CD14-positive monocyte (primary cell): ENCODE data around the gene FIBCD1. TPM values are rescaled to one million over a fixed set of nuclear protein-coding genes. Genes with fewer than 3 reads are reported as not detected.

Source experiments
- DNase-seq, 3 donors: peaks; one replicate each; pipeline ENCODE4 v3.0.0-alpha.2; 2011 to 2022
- H2AFZ ChIP-seq: 2 replicates; pipeline ENCODE4 v1.6.0; 2012; ENCODE audit warnings: mild to moderate bottlenecking, low read depth, low read length, inconsistent platforms; ENCODE audit not compliant: insufficient read depth, poor library complexity, severe bottlenecking
- H3K27ac ChIP-seq, 2 donors: 1 replicate in 1 of 2; 2 replicates in 1 of 2; pipeline ENCODE4 v1.5.1; 2012 to 2013; ENCODE audit warnings: low read length in 2 of 2, control low read depth in 1 of 2, inconsistent platforms in 1 of 2, low read depth in 1 of 2, mild to moderate bottlenecking in 1 of 2
- H3K27me3 ChIP-seq, 2 donors: one replicate each; pipeline versions ENCODE4 v1.6.0 to v1.6.1; 2011 to 2013; ENCODE audit warnings: low read length in 2 of 2; ENCODE audit not compliant: control insufficient read depth in 2 of 2, insufficient read depth in 2 of 2
- H3K36me3 ChIP-seq, 2 donors: replicated peaks in 1 of 2; 1 replicate in 1 of 2; 2 replicates in 1 of 2; pipeline versions ENCODE4 v1.5.1 to v1.6.1; 2012 to 2013; ENCODE audit warnings: low read length in 2 of 2, control low read depth in 1 of 2, inconsistent platforms in 1 of 2, mild to moderate bottlenecking in 1 of 2; ENCODE audit not compliant: insufficient read depth in 2 of 2, control insufficient read depth in 1 of 2
- H3K4me1 ChIP-seq, 2 donors: 1 replicate in 1 of 2; 2 replicates in 1 of 2; pipeline versions ENCODE4 v1.5.1 to v1.6.1; 2012 to 2013; ENCODE audit warnings: low read length in 2 of 2, control low read depth in 1 of 2, inconsistent platforms in 1 of 2, mild to moderate bottlenecking in 1 of 2, moderate library complexity in 1 of 2; ENCODE audit not compliant: insufficient read depth in 2 of 2, control insufficient read depth in 1 of 2
- H3K4me2 ChIP-seq: replicated peaks from 2 replicates; pipeline ENCODE3; 2012; ENCODE audit warnings: low read length, moderate library complexity, mild to moderate bottlenecking; ENCODE audit not compliant: poor library complexity, severe bottlenecking; ENCODE audit errors: extremely low read depth
- H3K4me3 ChIP-seq, 3 experiments: fragments of 200-600 bp in 1 of 3; sonication (generic) in 1 of 3; replicated peaks in 1 of 3; 1 replicate in 2 of 3; 2 replicates in 1 of 3; pipeline ENCODE4 v1.5.1; 2011 to 2013; ENCODE audit warnings: low read length in 3 of 3, mild to moderate bottlenecking in 3 of 3, control low read depth in 2 of 3, low read depth in 2 of 3, inconsistent platforms in 1 of 3, moderate library complexity in 1 of 3
- H3K79me2 ChIP-seq: 2 replicates; pipeline ENCODE4 v1.6.0; 2012; ENCODE audit warnings: mild to moderate bottlenecking, control low read depth, inconsistent platforms, low read length, moderate library complexity; ENCODE audit not compliant: insufficient read depth
- H3K9ac ChIP-seq: 2 replicates; pipeline ENCODE4 v1.6.0; 2017; ENCODE audit warnings: low read length, mild to moderate bottlenecking; ENCODE audit not compliant: insufficient read depth, poor library complexity, severe bottlenecking
- H3K9me3 ChIP-seq, 2 donors: replicated peaks in 1 of 2; 1 replicate in 1 of 2; 2 replicates in 1 of 2; pipeline versions ENCODE4 v1.5.1 to v1.6.1; 2012 to 2013; ENCODE audit warnings: low read length in 2 of 2, control low read depth in 1 of 2; ENCODE audit not compliant: control insufficient read depth in 1 of 2, insufficient read depth in 1 of 2
- H4K20me1 ChIP-seq: 2 replicates; pipeline ENCODE4 v1.6.0; 2012; ENCODE audit warnings: mild to moderate bottlenecking, low read length, control low read depth, moderate library complexity; ENCODE audit not compliant: insufficient read depth
- H3K27ac Mint-ChIP-seq, 7 donors: one replicate each; pipeline ENCODE4 v1.8.0; 2020; ENCODE audit warnings: mild to moderate bottlenecking in 7 of 7, mixed read lengths in 7 of 7, moderate library complexity in 6 of 7, inconsistent platforms in 2 of 7
- H3K27me3 Mint-ChIP-seq, 3 donors: one replicate each; pipeline ENCODE4 v1.8.0; 2021 to 2022; ENCODE audit warnings: low read depth in 3 of 3, mild to moderate bottlenecking in 3 of 3, mixed read lengths in 3 of 3, moderate library complexity in 3 of 3, inconsistent platforms in 1 of 3
- H3K36me3 Mint-ChIP-seq, 2 donors: one replicate each; pipeline ENCODE4 v1.8.0; 2020; ENCODE audit warnings: mixed read lengths in 2 of 2, inconsistent platforms in 1 of 2, mild to moderate bottlenecking in 1 of 2
- H3K4me1 Mint-ChIP-seq: one replicate; pipeline ENCODE4 v1.8.0; 2020; ENCODE audit warnings: mild to moderate bottlenecking, mixed read lengths
- H3K4me3 Mint-ChIP-seq, 2 donors: one replicate each; pipeline ENCODE4 v1.8.0; 2020; ENCODE audit warnings: mild to moderate bottlenecking in 2 of 2, mixed read lengths in 2 of 2, moderate library complexity in 1 of 2
- H3K9me3 Mint-ChIP-seq, 7 donors: one replicate each; pipeline ENCODE4 v1.8.0; 2020 to 2022; ENCODE audit warnings: mixed read lengths in 7 of 7, mild to moderate bottlenecking in 6 of 7, moderate library complexity in 6 of 7, inconsistent platforms in 2 of 7
- WGBS: methylation state at CpG from one replicate; pipeline ENCODE4 v1.1.5; 2013; ENCODE audit warnings: missing lambda C conversion rate; ENCODE audit not compliant: insufficient coverage; 5-methylcytosine and 5-hydroxymethylcytosine counted together
- intact Hi-C, 2 donors: fragments of 100-400 bp; cut with micrococcal nuclease; formaldehyde crosslinking; loops; one replicate each; pipeline versions ENCODE4 v1.15.0 to v1.15.1; 2023
- polyA plus RNA-seq, 3 donors: library from polyadenylated mRNA; depleted of rRNA in 1 of 3; unstranded in 2 of 3; stranded (reverse) in 1 of 3; fragments of 300-500 nt in 2 of 3; fragments of >200 nt in 1 of 3; fragmentation: Illumina TruSeq in 2 of 3; gene quantifications; 1 replicate in 2 of 3; 2 replicates in 1 of 3; pipeline ENCODE4 v1.2.3, GENCODE V29; 2012 to 2021
- TF ChIP-seq, protein P1 (sequence below): fragments of 200-600 bp; IDR thresholded peaks from one replicate; pipeline ENCODE4 v1.8.0; 2022; ENCODE audit warnings: antibody characterized with exemption, mild to moderate bottlenecking

The FIBCD1 gene
- polyA plus RNA-seq, 3 donors: not detected

DNA sequence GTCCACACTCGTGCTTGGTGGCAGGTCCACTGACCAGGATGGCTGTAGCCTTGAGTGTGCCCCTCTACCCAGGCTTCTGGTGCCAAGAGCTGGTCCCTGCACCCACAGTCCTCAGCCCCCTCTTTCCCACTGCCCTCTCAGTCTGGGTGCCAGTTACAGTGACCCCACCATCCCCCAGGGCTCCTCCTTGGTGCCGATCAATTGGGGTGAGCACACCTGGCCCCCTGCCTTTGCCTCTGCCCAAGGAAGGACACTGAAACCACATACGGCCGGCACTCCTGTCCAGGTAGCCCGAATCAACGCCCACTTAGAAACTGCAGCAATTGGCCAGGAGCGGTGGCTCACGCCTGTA lies 24.0 kb downstream of the FIBCD1 start:
- no peaks in the 10 kb centered on the region for H3K79me2 ChIP-seq
- no peaks in the 10 kb centered on the region for H3K27me3 ChIP-seq
- H4K20me1 ChIP-seq: no peaks in the 10 kb centered on the region
- no peaks in the 10 kb centered on the region for H3K36me3 ChIP-seq
- no peak overlapping the region for H3K9ac ChIP-seq
- 88% methylated on average over 8 of the region's 8 CpGs for WGBS
- no peak overlapping the region for H3K4me2 ChIP-seq
- H3K4me1 ChIP-seq: no peaks in the 10 kb centered on the region
- H3K4me3 Mint-ChIP-seq: no peak overlapping the region
- H3K36me3 Mint-ChIP-seq: no peaks in the 10 kb centered on the region
- H3K9me3 Mint-ChIP-seq: no peaks in the 10 kb centered on the region
- H2AFZ ChIP-seq: no peak overlapping the region
- peak overlapping the region in 1 of 7 donors; percentile 23 for H3K27ac Mint-ChIP-seq
- H3K4me1 Mint-ChIP-seq: no peaks in the 10 kb centered on the region
- no peak overlapping the region for H3K27ac ChIP-seq
- no peak overlapping the region for H3K4me3 ChIP-seq
- no peaks in the 10 kb centered on the region for H3K9me3 ChIP-seq
- TF ChIP-seq, protein P1, sequence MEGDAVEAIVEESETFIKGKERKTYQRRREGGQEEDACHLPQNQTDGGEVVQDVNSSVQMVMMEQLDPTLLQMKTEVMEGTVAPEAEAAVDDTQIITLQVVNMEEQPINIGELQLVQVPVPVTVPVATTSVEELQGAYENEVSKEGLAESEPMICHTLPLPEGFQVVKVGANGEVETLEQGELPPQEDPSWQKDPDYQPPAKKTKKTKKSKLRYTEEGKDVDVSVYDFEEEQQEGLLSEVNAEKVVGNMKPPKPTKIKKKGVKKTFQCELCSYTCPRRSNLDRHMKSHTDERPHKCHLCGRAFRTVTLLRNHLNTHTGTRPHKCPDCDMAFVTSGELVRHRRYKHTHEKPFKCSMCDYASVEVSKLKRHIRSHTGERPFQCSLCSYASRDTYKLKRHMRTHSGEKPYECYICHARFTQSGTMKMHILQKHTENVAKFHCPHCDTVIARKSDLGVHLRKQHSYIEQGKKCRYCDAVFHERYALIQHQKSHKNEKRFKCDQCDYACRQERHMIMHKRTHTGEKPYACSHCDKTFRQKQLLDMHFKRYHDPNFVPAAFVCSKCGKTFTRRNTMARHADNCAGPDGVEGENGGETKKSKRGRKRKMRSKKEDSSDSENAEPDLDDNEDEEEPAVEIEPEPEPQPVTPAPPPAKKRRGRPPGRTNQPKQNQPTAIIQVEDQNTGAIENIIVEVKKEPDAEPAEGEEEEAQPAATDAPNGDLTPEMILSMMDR: no peak
- no peak for DNase-seq
- intact Hi-C loops: no loop called here
- H3K27me3 Mint-ChIP-seq: peaks cover 6 to 22% (median 7%) of the 10 kb centered on the region in 3 donors

DNA sequence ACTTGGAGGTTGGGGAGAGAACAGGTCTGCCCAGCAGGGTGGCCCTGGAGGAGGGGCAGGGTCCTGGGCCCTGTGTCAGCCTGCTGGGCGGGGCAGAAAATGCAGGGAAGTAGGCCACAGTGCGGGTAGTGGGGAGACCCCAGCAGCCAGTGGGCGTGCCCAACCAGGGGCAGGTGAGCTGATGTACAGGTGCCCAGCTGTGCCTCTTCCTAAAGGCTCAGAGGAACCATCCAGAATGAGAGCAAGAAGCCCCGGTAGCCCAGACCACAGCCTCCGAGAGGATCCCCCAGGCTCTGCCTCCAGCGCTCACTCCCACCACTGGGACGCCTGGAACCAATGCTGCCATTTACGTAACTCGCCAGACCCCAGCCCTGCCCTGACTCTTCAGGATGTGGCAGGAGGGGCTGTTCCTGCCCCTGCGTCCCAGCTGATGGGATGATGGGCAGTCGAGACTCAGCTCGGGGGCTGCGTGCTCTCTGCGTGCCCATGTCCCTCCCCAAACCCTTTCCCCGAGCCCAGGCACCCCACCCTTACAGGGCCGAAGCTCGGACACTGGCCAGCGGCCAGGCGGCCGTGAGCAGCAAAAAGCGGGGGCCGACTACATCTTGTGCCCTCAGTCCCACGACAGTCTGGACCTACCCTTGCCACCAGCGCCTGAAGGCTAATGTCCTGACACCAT lies 24.5 kb downstream of the FIBCD1 start:
- no peak overlapping the region for H3K9ac ChIP-seq

More for the DNA sequence above, 24.5 kb downstream of the FIBCD1 start:
- H3K27ac ChIP-seq: no peak overlapping the region
- no peaks in the 10 kb centered on the region for H3K79me2 ChIP-seq
- H3K9me3 Mint-ChIP-seq: no peaks in the 10 kb centered on the region
- no peaks in the 10 kb centered on the region for H3K36me3 Mint-ChIP-seq
- no peaks in the 10 kb centered on the region for H3K9me3 ChIP-seq
- no peaks in the 10 kb centered on the region for H3K4me1 ChIP-seq
- H3K4me3 ChIP-seq: no peak overlapping the region
- H3K36me3 ChIP-seq: no peaks in the 10 kb centered on the region
- no peak overlapping the region for H3K4me3 Mint-ChIP-seq
- no peak overlapping the region for H2AFZ ChIP-seq
- H3K27me3 ChIP-seq: no peaks in the 10 kb centered on the region
- no peak overlapping the region for H3K4me2 ChIP-seq
- no peaks in the 10 kb centered on the region for H4K20me1 ChIP-seq
- H3K27ac Mint-ChIP-seq: no peak overlapping the region
- no peak for DNase-seq
- no peaks in the 10 kb centered on the region for H3K4me1 Mint-ChIP-seq
- 77% methylated on average over 21 of the region's 24 CpGs for WGBS
- peaks cover 6 to 21% (median 7%) of the 10 kb centered on the region in 3 donors for H3K27me3 Mint-ChIP-seq
- intact Hi-C loops: no loop called here
- TF ChIP-seq, protein P1: no peak
